Hematopoietic multipotent progenitor cell treated with erythropoietin and hydrocortisone succinate and interleukin-3 and kit ligand, for 8 days (in vitro differentiated cells): ENCODE results near the gene TRIM54.
A peak's percentile ranks its signal among the peaks of the same experiment; 100 is the strongest.
"Not testable (repeated sequence)": the region's sequence is repeated elsewhere in the genome, so short reads cannot be mapped to it uniquely, and the experiment has no call there.

ENCODE experiments used
- DNase-seq: peaks from one replicate; pipeline ENCODE4 v3.0.0-alpha.2; 2015

TRIM54 gene

DNA sequence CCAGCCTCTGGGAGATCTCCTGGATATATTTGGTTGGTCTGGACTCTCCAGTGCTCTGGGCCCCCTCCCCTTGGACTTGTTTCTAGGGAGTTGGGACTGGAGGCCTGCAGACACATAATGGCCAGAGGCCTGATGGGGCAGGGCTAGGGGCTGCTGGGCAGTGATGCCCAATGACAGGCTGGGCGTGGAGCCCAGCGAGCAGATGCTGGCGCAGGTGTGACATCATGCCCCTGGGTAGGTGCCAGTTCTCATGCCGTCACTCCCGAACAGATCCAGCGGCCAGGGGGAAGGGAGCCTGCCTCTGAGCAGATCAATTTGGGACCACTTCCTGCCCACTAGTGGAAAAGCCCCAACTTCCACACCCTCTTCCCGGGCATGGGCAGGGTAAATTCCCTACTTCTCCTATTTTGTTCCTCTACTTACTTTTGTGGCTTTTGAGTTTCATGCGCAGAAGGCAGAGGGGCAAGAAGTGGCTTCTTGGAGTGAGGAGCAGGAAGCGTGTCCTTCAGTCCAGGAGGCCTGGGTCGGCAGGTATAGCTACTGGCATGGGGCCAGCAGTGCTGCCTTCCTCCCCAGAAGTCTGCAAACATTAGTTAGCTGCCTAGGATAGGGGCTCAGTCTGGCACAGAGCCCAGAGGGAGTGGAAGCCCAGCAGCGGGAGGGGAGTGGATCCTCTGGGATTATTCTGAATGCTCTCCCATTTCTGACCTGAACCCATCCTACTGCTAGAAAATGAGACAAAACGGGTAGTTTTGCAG, 34.6 kb downstream of the TRIM54 start:
- no peak for DNase-seq

DNA sequence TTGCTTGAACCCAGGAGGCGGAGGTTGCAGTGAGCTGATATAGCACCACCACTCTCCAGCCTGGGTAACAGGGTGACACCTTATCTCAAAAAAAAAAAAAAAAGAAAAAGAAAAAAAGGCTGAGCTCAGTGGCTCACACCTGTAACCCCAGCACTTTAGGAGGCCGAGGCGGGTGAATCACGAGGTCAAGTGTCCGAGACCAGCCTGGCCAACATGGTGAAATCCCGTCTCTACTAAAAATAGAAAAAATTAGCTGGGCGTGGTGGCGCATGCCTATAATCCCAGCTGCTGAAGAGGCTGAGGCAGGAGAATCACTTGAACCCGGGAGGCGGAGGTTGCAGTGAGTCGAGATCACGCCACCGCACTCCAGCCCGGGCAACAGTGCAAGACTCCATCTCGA, 37.6 kb downstream of the TRIM54 start:
- not testable (repeated sequence) for DNase-seq

DNA sequence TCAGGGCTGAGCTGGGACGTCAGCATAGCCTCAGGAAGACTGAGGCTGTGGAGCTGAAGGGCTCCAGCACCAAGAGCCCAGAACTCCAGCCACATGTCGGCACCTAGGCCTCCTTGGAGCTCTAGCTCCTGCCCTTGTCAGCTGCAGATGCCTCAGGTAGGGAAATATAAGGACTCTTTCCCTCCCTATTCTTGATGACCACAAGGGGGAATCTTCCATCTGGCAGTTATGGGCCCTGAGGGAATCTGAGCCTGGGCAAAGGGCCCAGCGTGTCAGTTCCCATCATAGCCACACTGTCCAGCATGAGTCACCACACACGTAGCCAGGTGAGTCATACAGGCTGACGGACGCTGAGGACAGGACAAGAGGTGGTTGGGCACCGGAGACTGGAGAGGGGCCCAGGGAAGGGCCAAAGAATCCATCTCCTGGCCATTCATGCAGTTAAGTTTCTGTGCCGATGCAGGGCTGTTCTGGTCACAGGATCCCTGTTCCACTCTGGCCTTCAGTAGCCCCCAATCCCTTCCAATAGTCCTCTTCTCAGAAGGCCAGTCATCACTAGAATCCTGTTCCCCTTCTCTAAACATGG, 38.8 kb downstream of the TRIM54 start:
- DNase-seq = peak; percentile 66

DNA sequence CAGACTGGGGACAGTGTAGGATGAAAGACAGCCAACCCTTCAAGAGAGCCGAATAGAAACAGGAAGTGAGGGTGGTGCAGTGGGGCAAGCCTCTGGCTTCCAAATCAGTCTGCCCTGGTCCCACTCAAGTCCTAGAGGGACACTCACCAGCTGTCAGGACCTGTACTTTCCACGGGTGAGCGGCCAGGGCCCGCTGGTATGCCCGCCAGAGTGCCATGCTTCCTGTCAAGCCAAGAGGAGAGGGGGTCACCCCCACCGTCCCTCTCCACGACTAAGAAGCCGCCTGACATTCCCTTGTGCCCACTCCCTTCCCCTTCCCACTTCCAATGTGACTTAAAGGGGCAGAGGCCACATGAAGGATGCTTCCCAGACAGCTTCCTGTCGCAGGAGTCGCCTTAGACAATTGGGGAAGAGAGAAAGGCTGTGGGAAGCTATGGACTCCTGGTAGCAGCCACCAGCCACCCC, 40.1 kb downstream of the TRIM54 start:
- peak; percentile 18 for DNase-seq

DNA sequence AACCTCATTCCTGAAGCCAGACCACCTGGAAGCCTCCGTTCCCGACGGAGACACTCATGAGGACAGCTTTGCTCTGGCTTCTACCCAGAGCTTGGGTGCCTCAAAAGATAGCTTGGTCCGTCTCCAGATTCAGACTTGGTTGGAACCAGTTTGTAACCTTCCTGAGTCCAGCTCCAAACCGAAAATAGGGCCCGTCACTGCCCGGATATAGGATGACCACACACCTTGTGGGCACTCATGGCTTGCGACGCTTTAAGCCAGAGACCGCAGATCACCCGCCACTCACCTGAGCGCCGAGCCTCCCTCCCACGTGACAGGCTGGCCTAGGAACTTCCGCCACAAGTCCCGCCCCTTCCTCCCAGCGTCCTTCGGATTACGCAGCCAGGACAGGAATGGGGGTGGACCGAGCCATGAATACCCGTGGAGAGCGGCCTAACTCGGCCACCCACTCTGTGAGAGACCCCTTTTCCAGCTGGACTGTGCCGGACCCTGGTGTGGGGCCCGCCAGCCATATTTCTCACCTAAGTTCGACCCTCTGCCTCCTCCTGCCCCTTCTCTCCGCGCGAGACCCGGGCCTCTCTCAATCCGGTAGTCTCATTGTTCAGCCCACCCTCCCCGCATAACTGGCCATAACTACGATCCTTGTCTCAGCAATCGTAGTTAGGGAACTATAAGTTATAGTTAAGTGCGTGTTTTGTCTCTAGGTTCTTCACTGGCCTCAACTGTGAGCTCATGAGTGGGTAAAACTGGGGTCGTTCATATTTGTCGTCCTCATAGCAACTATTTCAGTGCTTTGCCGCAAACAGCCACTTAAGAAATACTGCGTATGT, 40.8 kb downstream of the TRIM54 start, which contains the start of gene MPV17:
MPV17 (minus strand) TSS at position 332 of the 830 bp plus-strand sequence. CDS start 580 bp downstream, outside the sequence.
- peak; percentile 94 for DNase-seq

DNA sequence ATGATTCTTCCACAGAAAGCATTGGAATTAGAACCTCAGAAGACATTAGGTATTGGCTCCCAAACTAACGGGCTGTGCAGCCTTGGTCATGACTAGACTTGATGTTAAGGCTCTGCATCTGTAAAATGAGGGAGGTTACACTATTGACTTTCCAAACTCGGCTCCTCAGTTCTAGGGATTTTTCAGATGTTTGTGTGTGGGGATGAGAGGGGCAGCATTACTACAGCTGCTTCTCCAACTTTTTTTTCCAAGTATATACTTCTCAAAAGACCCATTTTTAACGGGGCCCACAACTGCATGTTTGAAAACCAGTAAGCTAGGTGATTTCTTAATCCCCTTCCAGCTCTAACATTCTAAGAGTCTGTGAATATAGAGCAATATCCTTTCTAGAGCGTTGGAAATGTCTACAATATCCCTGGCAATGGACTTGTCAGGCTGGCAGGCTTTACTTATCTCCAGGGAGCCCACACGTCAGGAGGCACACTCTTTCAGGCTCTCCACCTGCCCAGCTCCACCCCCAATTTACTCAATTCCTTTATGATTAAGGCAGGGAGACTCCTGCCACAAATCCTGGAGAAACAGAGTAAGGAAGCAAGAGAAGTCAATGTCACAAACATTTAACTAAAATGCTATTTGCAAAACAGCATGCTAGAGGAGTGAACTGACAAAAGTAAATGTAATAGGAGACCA, 41.5 kb downstream of the TRIM54 start:
- peak; percentile 36 for DNase-seq

DNA sequence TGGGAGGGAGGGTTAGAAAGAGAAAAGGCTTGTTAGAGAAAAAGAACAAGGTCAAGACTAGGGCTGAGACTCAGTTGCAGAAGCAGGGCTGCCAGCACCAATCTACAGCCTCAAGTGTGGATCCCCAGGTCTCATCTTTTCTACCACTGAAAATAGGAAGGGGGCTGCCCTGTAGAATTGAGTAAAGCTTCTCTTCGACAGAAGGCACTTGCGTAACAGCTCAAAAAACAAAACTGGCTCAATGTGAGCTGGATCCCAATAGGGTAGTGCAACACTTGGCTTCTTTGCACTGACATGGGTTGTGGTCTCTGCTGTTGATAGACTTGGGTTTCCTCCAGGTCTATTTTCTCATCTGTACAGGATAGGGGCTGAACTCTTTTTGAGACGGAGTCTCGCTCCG, 42.5 kb downstream of the TRIM54 start:
- no peak for DNase-seq

DNA sequence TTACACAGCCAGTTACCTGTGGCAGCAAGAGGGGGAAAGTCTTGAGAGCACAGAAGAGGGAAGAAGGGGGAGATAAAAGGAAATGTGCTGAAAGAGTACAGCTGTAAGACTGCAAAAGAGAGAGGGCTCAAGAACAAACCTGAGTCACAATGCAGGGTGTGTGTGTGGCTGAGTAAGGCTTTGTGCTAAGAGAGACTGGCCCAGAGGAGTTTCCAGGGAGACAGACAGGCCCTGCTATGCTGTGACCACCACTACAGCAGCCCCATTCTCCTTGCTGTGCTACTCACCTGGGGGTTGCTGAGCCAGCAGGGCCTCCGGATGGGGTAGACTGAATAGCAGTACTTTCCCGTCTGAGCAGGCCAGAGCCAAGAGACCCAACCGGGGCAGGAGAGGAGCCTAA, 53.1 kb downstream of the TRIM54 start:
- DNase-seq = no peak

DNA sequence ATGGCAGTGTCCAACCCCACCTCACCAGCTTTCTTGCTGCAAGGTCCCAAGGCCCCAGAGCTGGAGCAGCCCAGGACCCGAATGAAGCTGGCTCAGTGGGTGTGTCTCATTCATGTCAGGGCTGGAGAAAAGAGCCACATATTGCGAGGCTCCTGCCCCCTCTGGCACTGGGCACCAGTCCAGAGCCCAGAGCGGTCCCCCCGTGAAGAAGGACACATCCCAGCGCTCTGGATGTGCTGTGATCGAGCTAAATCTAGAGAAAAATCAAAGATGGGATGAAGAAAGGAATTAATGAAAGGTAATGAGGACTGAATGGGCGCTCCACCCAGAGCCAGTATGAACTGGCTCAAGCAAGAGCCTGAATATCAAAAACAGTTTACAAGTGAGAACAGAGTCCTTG, 53.9 kb downstream of the TRIM54 start:
- DNase-seq = no peak

DNA sequence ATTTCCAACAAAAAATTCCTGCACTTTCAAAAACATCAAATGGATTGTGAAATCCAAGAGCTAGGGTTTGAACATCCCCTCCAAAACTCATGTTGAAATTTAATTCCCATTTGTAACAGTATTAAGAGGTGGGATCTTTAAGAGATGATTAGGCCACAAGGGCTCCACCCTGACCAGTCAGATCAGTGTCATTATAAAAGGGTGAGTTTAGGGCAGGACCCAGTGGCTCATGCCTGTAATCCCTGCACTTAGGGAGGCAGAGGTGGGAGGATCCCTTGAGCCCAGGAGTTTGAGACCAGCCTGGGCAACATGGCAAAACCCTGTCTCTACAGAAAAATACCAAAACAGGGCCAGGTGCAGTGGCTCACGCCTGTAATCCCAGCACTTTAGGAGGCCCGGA, 65.4 kb downstream of the TRIM54 start:
- no peak for DNase-seq

DNA sequence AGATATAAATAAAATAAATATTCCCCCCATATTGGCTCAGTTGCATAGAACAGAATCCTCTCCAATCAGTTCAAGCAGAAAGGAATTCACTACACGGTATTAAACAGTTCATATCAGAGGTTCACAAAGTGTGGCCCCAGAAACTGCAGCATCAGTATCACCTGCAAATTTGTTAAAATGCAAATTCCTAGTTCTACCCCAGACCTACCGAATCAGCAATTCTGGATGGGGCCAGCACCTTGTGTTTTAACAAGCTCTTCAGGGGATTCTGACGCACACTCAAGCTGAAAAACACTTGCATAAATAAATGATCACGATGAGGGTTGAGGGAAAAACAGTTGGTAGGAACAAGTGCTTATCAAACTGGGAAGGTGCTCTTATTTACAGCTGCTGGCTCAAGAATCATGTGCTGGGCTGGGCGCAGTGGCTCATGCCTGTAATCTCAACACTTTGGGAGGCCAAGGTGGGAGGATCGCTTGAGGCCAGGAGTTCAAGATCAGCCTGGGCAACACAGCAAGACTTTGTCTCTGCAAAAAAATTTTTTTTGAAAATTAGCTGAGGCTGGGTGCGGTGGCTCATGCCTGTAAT, 68.0 kb downstream of the TRIM54 start:
- DNase-seq = no peak

DNA sequence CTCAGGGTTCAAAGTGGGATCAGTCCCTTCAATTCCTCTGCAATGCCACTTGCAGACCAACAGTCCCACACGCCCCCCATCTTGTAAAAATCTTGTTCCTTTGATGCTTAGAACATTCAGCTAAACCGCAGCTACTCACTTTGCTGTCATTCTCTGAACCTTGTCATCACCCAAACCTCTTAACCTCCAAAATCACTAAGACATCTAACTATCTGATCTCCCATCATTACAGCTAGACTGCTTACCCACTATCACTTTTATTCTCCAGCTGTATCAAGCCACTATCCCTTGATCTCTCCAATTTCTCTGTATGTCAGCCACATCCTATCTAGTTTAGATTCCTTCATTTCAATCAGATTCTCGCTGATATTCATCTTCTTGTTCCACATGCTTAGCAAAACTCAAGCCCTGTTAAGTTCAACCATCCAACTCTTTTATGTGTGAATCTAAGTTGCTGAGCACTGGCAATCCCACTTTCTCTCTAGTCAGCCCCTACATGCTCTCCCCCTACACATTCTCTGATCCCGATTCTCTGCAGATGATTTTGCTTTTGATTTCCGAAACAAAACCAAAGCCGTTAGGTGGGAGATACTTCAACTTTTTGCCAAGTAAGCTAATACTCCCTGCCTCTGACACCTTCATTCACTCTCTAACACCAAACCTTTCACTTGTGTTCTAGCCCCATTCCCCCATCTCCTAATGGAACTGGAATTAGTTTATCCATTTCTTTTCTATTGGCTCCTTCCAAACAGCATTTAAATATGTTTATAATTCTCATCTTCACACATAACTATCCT, 69.8 kb downstream of the TRIM54 start:
- no peak for DNase-seq

DNA sequence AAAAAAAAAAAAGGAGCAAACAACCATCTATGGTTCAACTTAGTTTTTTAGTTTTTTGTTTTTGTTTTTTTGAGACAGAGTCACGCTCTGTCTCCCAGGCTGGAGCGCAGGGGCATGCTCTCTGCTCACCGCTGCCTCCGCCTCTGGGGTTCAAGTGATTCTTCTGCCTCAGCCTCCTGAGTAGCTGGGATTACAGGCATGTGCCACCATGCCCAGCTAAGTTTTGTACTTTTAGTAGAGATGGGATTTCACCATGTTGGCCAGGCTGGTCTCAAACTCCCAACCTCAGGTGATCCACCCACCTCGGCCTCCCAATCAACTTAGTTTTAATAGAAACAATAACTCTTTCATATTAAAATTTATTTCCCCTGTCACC, 71.1 kb downstream of the TRIM54 start:
- DNase-seq = not testable (repeated sequence)

DNA sequence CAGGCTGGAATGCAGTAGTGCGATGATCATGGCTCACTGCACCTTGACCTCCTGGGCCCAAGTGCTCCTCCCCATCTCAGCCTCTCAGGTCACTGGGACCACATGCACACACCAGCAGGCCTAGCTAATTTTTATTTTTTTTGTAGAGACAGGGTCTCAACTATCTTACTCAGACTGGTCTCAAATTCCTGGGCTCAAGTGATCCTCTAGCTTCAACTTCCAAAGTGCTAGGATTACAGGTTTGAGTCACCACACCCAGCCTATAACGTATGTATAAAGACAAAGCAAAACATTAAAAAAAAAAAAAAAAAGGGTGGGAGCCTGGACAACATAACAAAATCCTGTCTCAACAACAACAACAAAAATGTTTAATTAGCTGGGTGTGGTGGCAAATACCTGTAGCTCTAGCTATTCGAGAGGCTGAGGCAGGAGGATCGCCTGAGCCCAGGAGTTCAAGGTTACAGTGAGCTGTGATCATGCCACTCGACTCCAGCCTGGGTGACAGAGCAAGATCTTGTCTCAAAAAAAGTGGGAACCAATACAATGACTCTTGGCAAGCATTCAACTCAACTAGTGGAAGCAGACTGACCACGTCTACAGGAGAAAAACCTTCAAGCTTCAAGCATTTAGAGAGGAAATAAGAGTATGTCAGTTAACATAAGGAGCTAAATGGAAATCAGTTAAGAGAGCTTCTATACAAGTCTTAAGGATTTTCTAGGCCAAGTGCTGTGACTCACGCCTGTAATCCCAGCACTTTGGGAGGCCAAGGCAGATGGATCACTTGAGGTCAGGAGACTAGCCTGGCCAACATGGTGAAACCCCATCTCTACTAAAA, 71.8 kb downstream of the TRIM54 start:
- DNase-seq = peak; percentile 79

DNA sequence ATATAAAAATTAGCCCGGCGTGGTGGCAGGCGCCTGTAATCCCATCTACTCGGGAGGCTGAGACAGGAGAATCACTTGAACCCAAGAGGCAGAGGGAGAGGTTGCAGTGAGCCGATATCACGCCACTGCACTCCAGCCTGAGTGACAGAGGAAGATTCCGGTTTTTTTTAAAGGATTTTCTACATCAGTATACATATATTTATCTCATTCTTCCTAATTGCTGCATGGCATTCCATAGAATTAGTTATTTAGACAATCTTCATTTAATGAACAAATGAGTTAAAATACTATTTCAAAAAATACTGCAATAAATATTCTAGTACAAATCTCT, 72.3 kb downstream of the TRIM54 start:
- DNase-seq = no peak

DNA sequence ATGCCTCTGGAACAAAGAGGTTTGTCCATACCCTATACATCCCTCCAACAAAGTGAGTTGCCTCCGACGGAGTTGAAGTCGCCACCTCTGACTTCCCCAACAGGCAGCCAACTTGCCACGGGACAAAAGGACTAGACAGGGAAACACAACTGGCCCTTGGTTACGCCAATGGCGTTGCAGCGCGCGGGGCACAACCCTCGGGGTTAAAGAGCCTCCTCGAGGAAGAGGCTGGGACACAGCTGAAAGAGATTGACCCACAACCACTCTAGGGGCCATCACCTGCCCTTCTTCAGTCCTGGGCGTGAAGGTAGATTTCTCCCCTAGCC, 73.8 kb downstream of the TRIM54 start:
- peak; percentile 80 for DNase-seq

DNA sequence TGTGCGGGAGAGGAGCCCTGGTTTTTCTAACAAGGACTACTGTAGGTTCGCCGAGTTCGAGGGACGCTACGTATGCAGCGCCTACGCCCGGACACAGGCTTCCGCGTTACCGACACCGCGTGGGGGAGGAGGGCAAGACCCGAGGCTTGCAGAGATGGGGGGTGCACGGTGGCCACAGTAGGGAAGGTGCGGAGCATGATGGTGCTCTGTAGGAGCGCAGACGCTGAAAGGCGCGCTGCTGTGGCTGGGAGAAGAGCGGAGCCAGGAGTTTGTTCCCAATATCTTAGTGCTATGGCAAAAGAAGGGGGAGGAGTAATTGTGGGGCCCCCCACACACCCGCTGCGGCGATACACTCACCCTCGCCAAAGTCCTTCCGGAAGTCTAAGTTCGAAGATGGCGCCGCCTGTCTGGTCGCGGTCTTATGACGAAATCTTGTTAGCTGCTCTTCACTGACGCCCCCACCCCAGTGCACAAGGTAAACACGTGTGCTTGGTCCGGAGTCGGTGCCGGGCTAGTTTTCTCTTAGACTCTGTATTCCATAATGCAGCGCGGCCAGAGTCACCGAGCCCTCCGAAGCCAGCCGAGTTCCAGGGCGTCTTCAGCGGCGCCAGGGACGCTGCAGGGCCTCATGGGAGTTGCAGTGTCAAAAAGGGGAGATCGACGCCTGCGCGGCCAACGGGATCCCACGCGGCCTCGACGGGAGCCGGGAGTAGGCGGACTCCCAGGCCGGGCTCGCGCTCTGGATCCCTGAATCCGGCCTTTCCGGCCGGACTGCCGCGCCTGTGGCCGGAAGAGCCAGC, 74.4 kb downstream of the TRIM54 start, which contains the start of gene GTF3C2:
GTF3C2 (minus strand) TSS at position 383 of the 800 bp plus-strand sequence. CDS start 13,210 bp downstream, outside the sequence.
- peak; percentile 99 for DNase-seq
